ENCODE data around the gene GLB1L. TPM values are rescaled to one million over a fixed set of nuclear protein-coding genes. Genes with fewer than 3 reads are reported as not detected.
"Not testable (repeated sequence)": the region's sequence is repeated elsewhere in the genome, so short reads cannot be mapped to it uniquely, and the experiment has no call there.

Gene GLB1L
- total RNA-seq = 3.4 TPM

GRCh38 chr2:219245148-219245898 lies at the start of gene GLB1L, which contains the start of gene STK16:
GLB1L (minus strand) TSS chr2:219245444; CDS start chr2:219243573, 1,871 bp downstream.
STK16 (plus strand) TSS chr2:219245479; CDS start chr2:219246000, 521 bp downstream.
- Histone ChIP-seq H3K27me3 (ENCODE audit: insufficient read depth, low read length) (no peaks in the 10 kb centered on the region), H3K9me3 (ENCODE audit: low read depth, low read length) (no peaks in the 10 kb centered on the region), H3K4me1 (ENCODE audit: insufficient read depth, low read length) (peaks cover 66% of the 10 kb centered on the region), H3K4me3 (ENCODE audit: low read length) (peak within 1 kb of the TSS; percentile 81)

- peak overlapping the region; percentile 40 for H3K4me3 ChIP-seq (ENCODE audit: low read length)
- no peaks in the 10 kb centered on the region for H3K9me3 ChIP-seq (ENCODE audit: low read depth, low read length)
- H3K4me1 ChIP-seq (ENCODE audit: insufficient read depth, low read length) = peaks cover 12% of the 10 kb centered on the region
- no peaks in the 10 kb centered on the region for H3K27me3 ChIP-seq (ENCODE audit: insufficient read depth, low read length)
These were observed 49.4 kb upstream of the GLB1L start for GRCh38 chr2:219294356-219295351.

- no peaks in the 10 kb centered on the region for H3K9me3 ChIP-seq (ENCODE audit: low read depth, low read length)
- no peak overlapping the region for H3K4me3 ChIP-seq (ENCODE audit: low read length)
- no peaks in the 10 kb centered on the region for H3K27me3 ChIP-seq (ENCODE audit: insufficient read depth, low read length)
- H3K4me1 ChIP-seq (ENCODE audit: insufficient read depth, low read length) = peaks cover 12% of the 10 kb centered on the region
These were observed 48.5 kb upstream of the GLB1L start for GRCh38 chr2:219293736-219294231.

- no peaks in the 10 kb centered on the region for H3K27me3 ChIP-seq (ENCODE audit: insufficient read depth, low read length)
- peaks cover 12% of the 10 kb centered on the region for H3K4me1 ChIP-seq (ENCODE audit: insufficient read depth, low read length)
- H3K9me3 ChIP-seq (ENCODE audit: low read depth, low read length) = no peaks in the 10 kb centered on the region
- H3K4me3 ChIP-seq (ENCODE audit: low read length) = no peak overlapping the region
These were observed 47.4 kb upstream of the GLB1L start for GRCh38 chr2:219292616-219293015.

- H3K9me3 ChIP-seq (ENCODE audit: low read depth, low read length) = no peaks in the 10 kb centered on the region
- H3K27me3 ChIP-seq (ENCODE audit: insufficient read depth, low read length) = no peaks in the 10 kb centered on the region
- H3K4me1 ChIP-seq (ENCODE audit: insufficient read depth, low read length) = peaks cover 12% of the 10 kb centered on the region
- no peak overlapping the region for H3K4me3 ChIP-seq (ENCODE audit: low read length)
These were observed 46.8 kb upstream of the GLB1L start for GRCh38 chr2:219291910-219292490.

- H3K4me1 ChIP-seq (ENCODE audit: insufficient read depth, low read length) = peaks cover 12% of the 10 kb centered on the region
- H3K4me3 ChIP-seq (ENCODE audit: low read length) = no peak overlapping the region
- no peaks in the 10 kb centered on the region for H3K27me3 ChIP-seq (ENCODE audit: insufficient read depth, low read length)
- H3K9me3 ChIP-seq (ENCODE audit: low read depth, low read length) = no peaks in the 10 kb centered on the region
These were observed 46.1 kb upstream of the GLB1L start for GRCh38 chr2:219291394-219291793.

- H3K9me3 ChIP-seq (ENCODE audit: low read depth, low read length) = no peaks in the 10 kb centered on the region
- H3K4me3 ChIP-seq (ENCODE audit: low read length) = no peak overlapping the region
- H3K27me3 ChIP-seq (ENCODE audit: insufficient read depth, low read length) = no peaks in the 10 kb centered on the region
- peaks cover 12% of the 10 kb centered on the region for H3K4me1 ChIP-seq (ENCODE audit: insufficient read depth, low read length)
These were observed 45.3 kb upstream of the GLB1L start for GRCh38 chr2:219290381-219291171.

GRCh38 chr2:219289537-219290361 lies 44.5 kb upstream of the GLB1L start:
- H3K27me3 ChIP-seq (ENCODE audit: insufficient read depth, low read length) = no peaks in the 10 kb centered on the region

GRCh38 chr2:219289195-219289536 lies 43.9 kb upstream of the GLB1L start:
- peaks cover 2% of the 10 kb centered on the region for H3K4me1 ChIP-seq (ENCODE audit: insufficient read depth, low read length)

More at GRCh38 chr2:219289537-219290361, 44.5 kb upstream of the GLB1L start:
- Histone ChIP-seq H3K9me3 (ENCODE audit: low read depth, low read length) (no peaks in the 10 kb centered on the region), H3K4me1 (ENCODE audit: insufficient read depth, low read length) (peaks cover 7% of the 10 kb centered on the region), H3K4me3 (ENCODE audit: low read length) (no peak overlapping the region)

GRCh38 chr2:219287580-219288265 lies 42.5 kb upstream of the GLB1L start:
- Histone ChIP-seq H3K4me3 (ENCODE audit: low read length) (no peak overlapping the region), H3K9me3 (ENCODE audit: low read depth, low read length) (no peaks in the 10 kb centered on the region), H3K4me1 (ENCODE audit: insufficient read depth, low read length) (no peaks in the 10 kb centered on the region), H3K27me3 (ENCODE audit: insufficient read depth, low read length) (no peaks in the 10 kb centered on the region)

More at GRCh38 chr2:219289195-219289536, 43.9 kb upstream of the GLB1L start:
- no peak overlapping the region for H3K4me3 ChIP-seq (ENCODE audit: low read length)
- no peaks in the 10 kb centered on the region for H3K27me3 ChIP-seq (ENCODE audit: insufficient read depth, low read length)
- H3K9me3 ChIP-seq (ENCODE audit: low read depth, low read length) = no peaks in the 10 kb centered on the region

- H3K4me3 ChIP-seq (ENCODE audit: low read length); H3K27me3 ChIP-seq (ENCODE audit: insufficient read depth, low read length); H3K9me3 ChIP-seq (ENCODE audit: low read depth, low read length); H3K4me1 ChIP-seq (ENCODE audit: insufficient read depth, low read length): not testable (repeated sequence)
These were observed 41.8 kb upstream of the GLB1L start for GRCh38 chr2:219287116-219287440.

- H3K4me3 ChIP-seq (ENCODE audit: low read length) = no peak overlapping the region
- no peaks in the 10 kb centered on the region for H3K9me3 ChIP-seq (ENCODE audit: low read depth, low read length)
- H3K4me1 ChIP-seq (ENCODE audit: insufficient read depth, low read length) = no peaks in the 10 kb centered on the region
- no peaks in the 10 kb centered on the region for H3K27me3 ChIP-seq (ENCODE audit: insufficient read depth, low read length)
These were observed 41.3 kb upstream of the GLB1L start for GRCh38 chr2:219286436-219287115.
